H9 (cell line): ENCODE results near the gene COX6A1. TPM values are rescaled to one million over a fixed set of nuclear protein-coding genes. Genes with fewer than 3 reads are reported as not detected.

Source experiments
- DNase-seq: peaks from one replicate; pipeline ENCODE4 v3.0.0-alpha.2; 2017
- H2AFZ ChIP-seq: one replicate; pipeline ENCODE4 v1.6.1; 2013; ENCODE audit warnings: mild to moderate bottlenecking, low read length, control low read depth, moderate library complexity
- H2AK5ac ChIP-seq: 2 replicates; pipeline ENCODE4 v1.6.1; 2013; ENCODE audit warnings: low read length, control low read depth, mixed read lengths; ENCODE audit not compliant: insufficient read length
- H2BK120ac ChIP-seq: one replicate; pipeline ENCODE4 v1.6.1; 2013; ENCODE audit warnings: low read depth, mild to moderate bottlenecking, low read length, control low read depth, inconsistent platforms; ENCODE audit not compliant: poor library complexity, severe bottlenecking
- H2BK12ac ChIP-seq: 2 replicates; pipeline ENCODE4 v1.6.1; 2013; ENCODE audit warnings: low read length, control low read depth, mixed read lengths, low read depth; ENCODE audit not compliant: insufficient read length
- H2BK15ac ChIP-seq: 2 replicates; pipeline ENCODE4 v1.6.1; 2013; ENCODE audit warnings: low read depth, low read length, control low read depth
- H2BK20ac ChIP-seq: one replicate; pipeline ENCODE4 v1.6.1; 2013; ENCODE audit warnings: low read depth, mild to moderate bottlenecking, low read length, control low read depth, inconsistent platforms; ENCODE audit not compliant: poor library complexity, severe bottlenecking
- H2BK5ac ChIP-seq: 2 replicates; pipeline ENCODE4 v1.6.1; 2013; ENCODE audit warnings: low read length, control low read depth, mixed read lengths; ENCODE audit not compliant: insufficient read length
- H3K14ac ChIP-seq: 2 replicates; pipeline ENCODE4 v1.6.1; 2013; ENCODE audit warnings: low read length, control low read depth; ENCODE audit not compliant: insufficient read depth
- H3K18ac ChIP-seq: 2 replicates; pipeline ENCODE4 v1.6.1; 2013; ENCODE audit warnings: low read depth, mild to moderate bottlenecking, mixed read lengths, low read length, control low read depth; ENCODE audit not compliant: insufficient read length
- H3K23ac ChIP-seq: 2 replicates; pipeline ENCODE4 v1.6.1; 2013; ENCODE audit warnings: low read length, control low read depth, mixed read lengths, low read depth; ENCODE audit not compliant: insufficient read length
- H3K23me2 ChIP-seq: 2 replicates; pipeline ENCODE4 v1.6.1; 2013; ENCODE audit warnings: low read depth, mild to moderate bottlenecking, mixed read lengths, low read length, control low read depth; ENCODE audit not compliant: insufficient read length, poor library complexity, severe bottlenecking
- H3K27ac ChIP-seq: 2 replicates; pipeline ENCODE4 v1.5.1; 2013; ENCODE audit warnings: low read length, control low read depth, mixed read lengths, low read depth; ENCODE audit not compliant: insufficient read length
- H3K27me3 ChIP-seq: 2 replicates; pipeline ENCODE4 v1.6.1; 2013; ENCODE audit warnings: low read length, control low read depth, inconsistent platforms; ENCODE audit not compliant: insufficient read depth
- H3K4ac ChIP-seq: 2 replicates; pipeline ENCODE4 v1.6.1; 2013; ENCODE audit warnings: low read depth, mild to moderate bottlenecking, control low read depth, inconsistent platforms, low read length, moderate library complexity
- H3K4me1 ChIP-seq: 2 replicates; pipeline ENCODE4 v1.6.1; 2013; ENCODE audit warnings: low read length, control low read depth, inconsistent platforms; ENCODE audit not compliant: insufficient read depth
- H3K4me2 ChIP-seq: 2 replicates; pipeline ENCODE4 v1.6.1; 2013; ENCODE audit warnings: low read length, control low read depth, mixed read lengths; ENCODE audit not compliant: insufficient read length, insufficient read depth
- H3K56ac ChIP-seq: 2 replicates; pipeline ENCODE4 v1.6.1; 2013; ENCODE audit warnings: low read depth, mild to moderate bottlenecking, mixed read lengths, low read length, control low read depth; ENCODE audit not compliant: insufficient read length
- H3K79me1 ChIP-seq: 2 replicates; pipeline ENCODE4 v1.6.1; 2013; ENCODE audit warnings: low read depth, mild to moderate bottlenecking, moderate library complexity, low read length, control low read depth, inconsistent platforms; ENCODE audit not compliant: insufficient read depth, poor library complexity, severe bottlenecking
- H3K79me2 ChIP-seq: 2 replicates; pipeline ENCODE4 v1.6.1; 2013; ENCODE audit warnings: low read length, control low read depth, inconsistent platforms; ENCODE audit not compliant: insufficient read depth
- H3K9ac ChIP-seq: 2 replicates; pipeline ENCODE4 v1.6.1; 2013; ENCODE audit warnings: low read length, control low read depth, mixed read lengths; ENCODE audit not compliant: insufficient read length; ENCODE audit errors: extremely low read depth
- H3K9me3 ChIP-seq: one replicate; pipeline ENCODE4 v1.6.1; 2013; ENCODE audit warnings: low read depth, low read length, inconsistent platforms; ENCODE audit not compliant: control insufficient read depth
- H3T11ph ChIP-seq: one replicate; pipeline ENCODE4 v1.6.1; 2013; ENCODE audit warnings: mild to moderate bottlenecking, low read length, control low read depth, inconsistent platforms
- H4K20me1 ChIP-seq: one replicate; pipeline ENCODE4 v1.6.1; 2013; ENCODE audit not compliant: control insufficient read depth, insufficient read length, insufficient read depth
- H4K5ac ChIP-seq: 2 replicates; pipeline ENCODE4 v1.6.1; 2013; ENCODE audit warnings: low read depth, mild to moderate bottlenecking, mixed read lengths, low read length, control low read depth; ENCODE audit not compliant: insufficient read length
- H4K8ac ChIP-seq: replicated peaks from 2 replicates; pipeline ENCODE4 v1.6.1; 2013; ENCODE audit warnings: low read length, control low read depth, mixed read lengths, low read depth; ENCODE audit not compliant: insufficient read length
- H4K91ac ChIP-seq: 2 replicates; pipeline ENCODE4 v1.6.1; 2013; ENCODE audit warnings: low read depth, mild to moderate bottlenecking, moderate library complexity, mixed read lengths, low read length, control low read depth; ENCODE audit not compliant: insufficient read length
- H3K27ac Mint-ChIP-seq, 3 experiments: 2 replicates in 2 of 3; 3 replicates in 1 of 3; pipeline ENCODE4 v1.8.0; 2020 to 2021; ENCODE audit warnings: mixed read lengths in 3 of 3, mild to moderate bottlenecking in 1 of 3, moderate library complexity in 1 of 3
- H3K27me3 Mint-ChIP-seq: 2 replicates; pipeline ENCODE4 v1.8.0; 2021; ENCODE audit warnings: low read depth, mild to moderate bottlenecking, moderate library complexity, mixed read lengths
- H3K36me3 Mint-ChIP-seq, 3 experiments: 2 replicates in 2 of 3; 3 replicates in 1 of 3; pipeline ENCODE4 v1.8.0; 2020 to 2021; ENCODE audit warnings: low read depth in 3 of 3, mixed read lengths in 3 of 3; ENCODE audit not compliant: insufficient read depth in 1 of 3
- H3K4me1 Mint-ChIP-seq, 2 experiments: 2 replicates each; pipeline ENCODE4 v1.8.0; 2020; ENCODE audit warnings: mixed read lengths in 2 of 2
- H3K4me3 Mint-ChIP-seq, 2 experiments: 2 replicates in 1 of 2; 3 replicates in 1 of 2; pipeline ENCODE4 v1.8.0; 2020 to 2021; ENCODE audit warnings: mild to moderate bottlenecking in 2 of 2, mixed read lengths in 2 of 2, moderate library complexity in 1 of 2
- H3K9me3 Mint-ChIP-seq, 2 experiments: 2 replicates in 1 of 2; 3 replicates in 1 of 2; pipeline ENCODE4 v1.8.0; 2020; ENCODE audit warnings: mild to moderate bottlenecking in 2 of 2, mixed read lengths in 2 of 2, moderate library complexity in 1 of 2
- WGBS: extraction: QIAGEN DNeasy Blood & Tissue Kit; methylation state at CpG from one replicate; pipeline ENCODE4 v1.1.7; 2013; ENCODE audit warnings: missing lambda C conversion rate, low lambda C conversion rate, mixed read lengths; ENCODE audit not compliant: insufficient read length; ENCODE audit errors: extremely low coverage; 5-methylcytosine and 5-hydroxymethylcytosine counted together
- total RNA-seq: library from RNA; stranded (reverse); gene quantifications from 2 replicates; pipeline ENCODE4 v1.2.1, GENCODE V29; 2021
- TF ChIP-seq, protein P1 (sequence below): fragments of 200-600 bp; sonication (generic); conservative IDR thresholded peaks from 3 replicates; pipeline ENCODE4 v1.8.0; 2021; ENCODE audit warnings: antibody characterized with exemption, mild to moderate bottlenecking

Gene COX6A1
- total RNA-seq, 1 experiment from 2014 or later = 415 TPM

DNA sequence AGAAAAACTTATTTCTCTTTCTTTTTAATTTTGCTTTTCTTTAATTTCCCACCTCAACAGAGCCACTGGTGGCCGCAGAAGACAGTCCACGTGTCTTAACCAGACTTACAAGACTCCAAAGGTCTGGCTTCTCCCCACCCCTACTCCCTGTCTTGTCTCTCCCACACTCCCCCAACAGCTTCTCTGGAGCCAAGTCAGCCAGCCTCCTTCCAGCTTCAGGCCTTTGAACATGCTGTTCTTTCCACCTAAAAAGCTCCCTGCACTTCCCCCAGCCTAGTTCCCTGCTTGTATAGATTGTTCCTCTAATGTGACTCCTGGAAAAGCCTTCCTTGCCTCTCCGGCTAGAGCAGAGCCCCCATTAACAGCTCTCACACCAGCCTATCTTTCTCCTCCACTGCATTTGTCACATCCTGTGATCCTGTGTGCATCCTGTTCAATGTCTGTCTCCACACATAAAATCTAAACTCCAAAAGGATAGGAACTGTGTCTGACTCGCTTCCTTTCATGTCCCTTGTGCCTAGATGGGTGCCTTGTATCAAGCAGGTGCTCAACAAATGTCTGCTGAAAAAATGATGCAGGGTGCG lies 50.2 kb downstream of the COX6A1 start:
- Histone ChIP-seq H2BK5ac (no peak overlapping the region), H3K23me2 (no peaks in the 10 kb centered on the region), H3K14ac (no peak overlapping the region), H4K91ac (no peak overlapping the region), H3T11ph (no peak overlapping the region), H4K8ac (no peak overlapping the region), H3K23ac (no peak overlapping the region), H3K27ac (no peak overlapping the region), H3K56ac (no peak overlapping the region), H2BK20ac (no peak overlapping the region), H3K79me2 (no peaks in the 10 kb centered on the region), H3K9ac (no peak overlapping the region), H4K20me1 (no peaks in the 10 kb centered on the region), H2BK12ac (no peak overlapping the region), H3K4ac (no peak overlapping the region), H4K5ac (no peak overlapping the region), H3K79me1 (no peaks in the 10 kb centered on the region), H3K9me3 (no peaks in the 10 kb centered on the region), H3K27me3 (no peaks in the 10 kb centered on the region), H2BK15ac (no peak overlapping the region), H2BK120ac (no peak overlapping the region), H2AK5ac (no peak overlapping the region), H3K4me1 (no peaks in the 10 kb centered on the region), H3K18ac (no peak overlapping the region), H3K4me2 (no peak overlapping the region), H2AFZ (no peak overlapping the region)
- no peaks in the 10 kb centered on the region for H3K4me1 Mint-ChIP-seq
- H3K27ac Mint-ChIP-seq = peak overlapping the region in 2 of 3 experiments; percentile 14 to 46; a peak in 4 of 7 replicates
- TF ChIP-seq, protein P1, sequence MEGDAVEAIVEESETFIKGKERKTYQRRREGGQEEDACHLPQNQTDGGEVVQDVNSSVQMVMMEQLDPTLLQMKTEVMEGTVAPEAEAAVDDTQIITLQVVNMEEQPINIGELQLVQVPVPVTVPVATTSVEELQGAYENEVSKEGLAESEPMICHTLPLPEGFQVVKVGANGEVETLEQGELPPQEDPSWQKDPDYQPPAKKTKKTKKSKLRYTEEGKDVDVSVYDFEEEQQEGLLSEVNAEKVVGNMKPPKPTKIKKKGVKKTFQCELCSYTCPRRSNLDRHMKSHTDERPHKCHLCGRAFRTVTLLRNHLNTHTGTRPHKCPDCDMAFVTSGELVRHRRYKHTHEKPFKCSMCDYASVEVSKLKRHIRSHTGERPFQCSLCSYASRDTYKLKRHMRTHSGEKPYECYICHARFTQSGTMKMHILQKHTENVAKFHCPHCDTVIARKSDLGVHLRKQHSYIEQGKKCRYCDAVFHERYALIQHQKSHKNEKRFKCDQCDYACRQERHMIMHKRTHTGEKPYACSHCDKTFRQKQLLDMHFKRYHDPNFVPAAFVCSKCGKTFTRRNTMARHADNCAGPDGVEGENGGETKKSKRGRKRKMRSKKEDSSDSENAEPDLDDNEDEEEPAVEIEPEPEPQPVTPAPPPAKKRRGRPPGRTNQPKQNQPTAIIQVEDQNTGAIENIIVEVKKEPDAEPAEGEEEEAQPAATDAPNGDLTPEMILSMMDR = no peak
- no peak overlapping the region for H3K4me3 Mint-ChIP-seq
- DNase-seq = no peak
- H3K9me3 Mint-ChIP-seq = no peaks in the 10 kb centered on the region
- no CpG with 5 or more reads among the region's 5 CpGs for WGBS
- peaks cover 0 to 11% (median 6%) of the 10 kb centered on the region in 3 experiments; a peak in 6 of 7 replicates for H3K36me3 Mint-ChIP-seq
- H3K27me3 Mint-ChIP-seq = no peaks in the 10 kb centered on the region
